ENCODE measurements around the gene GDF15. TPM values are rescaled to one million over a fixed set of nuclear protein-coding genes. Genes with fewer than 3 reads are reported as not detected.

GDF15 gene
- total and polyA plus RNA-seq, 3 donors from 2014 or later, result 0.93 to 2.5 (median 1.0) TPM

- intact Hi-C loops (cut with DNase I; ENCODE audit: low total_unique reads), result no loop called here
- 8 to 37% methylated on average over 15 to 72 of the region's 86 CpGs for WGBS, 2 donors
- Histone ChIP-seq H3K27me3 (no peaks in the 10 kb centered on the region), H3K9me3 (no peaks in the 10 kb centered on the region), H3K4me1 (peaks cover 14% of the 10 kb centered on the region), H3K4me3 (peak overlapping the region; percentile 6 to 44), H3K27ac (peak overlapping the region in 1 of 2 donors; percentile 46), H3K36me3 (ENCODE audit: low read depth, missing control alignments) (no peaks in the 10 kb centered on the region)
- DNase-seq, result peak; percentile 87
- TF ChIP-seq POLR2A (IDR thresholded peaks at IDR 0.05), result no peak
- peak; percentile 98 to 100 (median 99) for TF ChIP-seq CTCF (IDR thresholded peaks at IDR 0.05)
Observed at GRCh38 chr19:18388100-18388959, 2.4 kb downstream of the GDF15 start.

DNA sequence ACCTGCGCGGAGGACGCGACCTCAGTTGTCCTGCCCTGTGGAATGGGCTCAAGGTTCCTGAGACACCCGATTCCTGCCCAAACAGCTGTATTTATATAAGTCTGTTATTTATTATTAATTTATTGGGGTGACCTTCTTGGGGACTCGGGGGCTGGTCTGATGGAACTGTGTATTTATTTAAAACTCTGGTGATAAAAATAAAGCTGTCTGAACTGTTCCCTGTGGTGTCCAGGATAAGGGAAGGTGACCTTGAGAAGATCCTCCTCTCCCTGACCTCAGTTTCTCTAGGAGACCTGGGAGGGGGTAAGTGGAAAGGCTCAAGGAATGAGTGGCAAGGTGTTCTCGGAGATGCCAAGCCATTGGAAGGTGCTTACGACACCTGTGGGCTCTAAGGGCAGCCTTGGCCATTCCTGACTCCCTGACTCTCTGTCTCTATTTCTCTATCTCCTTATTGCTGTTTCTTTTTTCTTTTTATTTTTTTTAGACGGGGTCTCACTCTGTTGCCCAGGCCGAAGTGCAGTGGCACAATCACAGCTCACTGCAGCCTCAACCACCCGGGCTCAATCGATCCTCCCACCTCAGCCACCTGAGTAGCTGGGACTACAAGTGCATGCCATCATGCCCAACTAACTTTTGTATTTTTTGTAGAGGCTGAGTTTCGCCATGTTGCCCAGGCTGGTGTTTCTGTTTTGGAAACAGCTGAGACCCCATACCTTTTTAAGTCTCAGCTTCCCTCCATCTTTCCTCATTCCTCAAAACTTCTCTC is 3.2 kb downstream of the GDF15 start:
- no peaks in the 10 kb centered on the region for H3K9me3 ChIP-seq
- DNase-seq, result no peak
- peaks cover 14% of the 10 kb centered on the region for H3K4me1 ChIP-seq
- H3K4me3 ChIP-seq, result peak overlapping the region in 1 of 2 donors; percentile 44
- H3K27ac ChIP-seq, result no peak overlapping the region
- no peaks in the 10 kb centered on the region for H3K27me3 ChIP-seq
- intact Hi-C loops (cut with DNase I; ENCODE audit: low total_unique reads), result no loop called here
- TF ChIP-seq POLR2A (IDR thresholded peaks at IDR 0.05), result no peak
- no peak for TF ChIP-seq CTCF (IDR thresholded peaks at IDR 0.05)
- WGBS, 2 donors, result 63 to 70% methylated on average over 13 of the region's 13 CpGs
- no peaks in the 10 kb centered on the region for H3K36me3 ChIP-seq (ENCODE audit: low read depth, missing control alignments)

DNA sequence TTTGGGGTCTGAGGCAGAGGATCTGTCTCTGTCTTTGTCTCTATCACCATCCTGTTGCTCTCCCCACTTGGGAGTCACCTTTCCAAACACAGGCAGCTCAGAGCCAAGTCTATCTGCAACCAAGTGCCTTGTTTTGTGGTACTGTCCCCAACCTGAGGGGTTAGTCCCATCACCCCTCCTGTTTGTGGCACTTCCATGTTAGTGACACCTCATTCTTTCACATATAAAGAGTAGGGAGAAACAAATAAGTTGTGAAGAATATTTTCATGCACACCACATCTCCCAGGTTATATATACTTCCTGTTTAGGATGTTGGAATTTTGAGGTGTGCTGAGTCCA is 3.7 kb downstream of the GDF15 start:
- Histone ChIP-seq H3K27ac (no peak overlapping the region), H3K4me3 (no peak overlapping the region), H3K4me1 (peaks cover 14% of the 10 kb centered on the region), H3K9me3 (no peaks in the 10 kb centered on the region), H3K36me3 (ENCODE audit: low read depth, missing control alignments) (no peaks in the 10 kb centered on the region), H3K27me3 (no peaks in the 10 kb centered on the region)
- intact Hi-C loops (cut with DNase I; ENCODE audit: low total_unique reads), result no loop called here
- TF ChIP-seq POLR2A (IDR thresholded peaks at IDR 0.05), result no peak
- TF ChIP-seq CTCF (IDR thresholded peaks at IDR 0.05), result no peak
- no peak for DNase-seq

DNA sequence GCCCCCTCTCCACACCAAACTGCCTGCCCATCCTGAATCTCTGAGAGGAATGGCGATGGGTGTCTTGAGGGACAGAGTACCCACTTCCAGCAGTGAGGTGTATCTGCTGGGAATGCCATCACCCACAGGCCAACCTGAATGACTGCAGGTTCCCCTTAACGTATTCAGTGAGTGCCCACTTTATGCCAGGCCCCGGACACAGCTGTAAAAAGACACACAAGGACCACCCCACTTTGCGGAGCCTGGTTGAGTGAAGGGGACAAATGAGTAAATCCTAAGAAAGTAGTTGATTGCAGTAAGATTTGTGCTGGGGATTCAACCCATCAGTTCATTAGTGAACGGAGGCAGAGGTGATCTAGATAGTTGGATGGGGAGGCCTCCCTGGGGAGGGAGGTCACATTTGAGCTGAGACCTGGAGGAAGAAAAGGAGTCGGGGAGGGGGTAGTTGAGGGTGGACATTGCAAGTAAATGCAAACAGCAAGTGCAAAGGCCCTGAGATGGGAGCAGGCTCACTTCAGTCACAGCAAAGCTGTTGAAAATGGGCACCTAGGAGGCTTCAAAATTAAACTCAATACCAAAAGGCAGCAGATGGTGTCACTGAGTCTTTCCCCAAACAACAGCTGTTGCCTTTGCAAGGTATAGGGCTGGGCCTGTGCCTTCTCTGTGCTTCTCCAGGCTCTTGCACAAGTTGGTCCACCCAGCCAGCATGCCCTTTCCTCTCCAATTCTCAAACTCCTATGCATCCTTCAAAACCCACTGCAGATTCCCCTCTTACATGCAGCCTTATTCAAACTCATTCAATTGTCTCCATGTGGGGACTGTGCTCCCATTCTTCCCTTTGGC is 4.3 kb downstream of the GDF15 start:
- intact Hi-C loops (cut with DNase I; ENCODE audit: low total_unique reads), result no loop called here
- no peaks in the 10 kb centered on the region for H3K36me3 ChIP-seq (ENCODE audit: low read depth, missing control alignments)
- no peaks in the 10 kb centered on the region for H3K9me3 ChIP-seq
- WGBS, 2 donors, result 86 to 96% methylated on average over 5 to 6 of the region's 6 CpGs
- H3K27me3 ChIP-seq, result no peaks in the 10 kb centered on the region
- TF ChIP-seq CTCF (IDR thresholded peaks at IDR 0.05) (no peak), POLR2A (IDR thresholded peaks at IDR 0.05) (no peak)
- H3K27ac ChIP-seq, result no peak overlapping the region
- no peak overlapping the region for H3K4me3 ChIP-seq
- DNase-seq, result no peak
- H3K4me1 ChIP-seq, result peaks cover 14% of the 10 kb centered on the region

Data from testis (tissue), 3 donors.